Ectodermal cell (in vitro differentiated cells): ENCODE results near the gene BAK1.

ENCODE experiments used
- H3K27ac ChIP-seq: 2 replicates; pipeline ENCODE4 v1.7.0; 2013; ENCODE audit warnings: mild to moderate bottlenecking, low read depth, low read length; ENCODE audit not compliant: insufficient read depth, poor library complexity, severe bottlenecking
- H3K27me3 ChIP-seq: 2 replicates; pipeline ENCODE4 v1.7.0; 2013; ENCODE audit warnings: mild to moderate bottlenecking, low read length; ENCODE audit not compliant: insufficient read depth, control insufficient read depth, poor library complexity, severe bottlenecking
- H3K36me3 ChIP-seq: one replicate; pipeline ENCODE4 v1.7.0; 2013; ENCODE audit warnings: low read length; ENCODE audit not compliant: control insufficient read depth, insufficient read depth
- H3K4me1 ChIP-seq: one replicate; pipeline ENCODE4 v1.7.0; 2013; ENCODE audit warnings: low read length; ENCODE audit not compliant: control insufficient read depth, insufficient read depth
- H3K4me3 ChIP-seq: 2 replicates; pipeline ENCODE4 v1.7.0; 2013; ENCODE audit warnings: low read depth, low read length, control low read depth; ENCODE audit not compliant: insufficient read depth
- H3K9me3 ChIP-seq: 2 replicates; pipeline ENCODE4 v1.7.0; 2013; ENCODE audit warnings: mild to moderate bottlenecking, low read length, moderate library complexity; ENCODE audit not compliant: control insufficient read depth
- WGBS, 2 experiments: methylation state at CpG; one replicate each; pipeline ENCODE4 v1.1.7; 2013; ENCODE audit warnings: missing lambda C conversion rate in 2 of 2; 5-methylcytosine and 5-hydroxymethylcytosine counted together

Gene BAK1

DNA sequence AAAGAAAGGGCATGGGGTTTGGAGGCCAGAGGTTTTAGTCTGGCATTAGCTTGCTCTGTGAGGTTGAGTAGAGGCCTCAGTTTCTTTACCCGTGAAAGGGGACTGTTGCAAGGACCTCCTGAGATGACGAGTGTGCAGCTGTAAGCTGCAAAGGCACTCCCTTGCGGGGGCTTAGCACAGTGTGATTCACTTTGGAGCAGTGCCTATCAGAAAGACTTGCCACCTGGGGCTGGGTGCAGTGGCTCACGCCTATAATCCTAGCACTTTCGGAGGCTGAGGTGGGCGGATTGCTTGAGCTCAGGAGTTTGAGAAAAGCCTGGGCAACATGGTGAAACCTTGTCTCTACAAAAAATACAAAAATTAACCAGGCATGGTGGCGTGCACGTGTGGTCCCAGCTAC is 7.5 kb upstream of the BAK1 start:
- H3K4me1 ChIP-seq, result peaks cover under 1% of the 10 kb centered on the region
- peaks cover under 1% of the 10 kb centered on the region for H3K27me3 ChIP-seq
- no peak overlapping the region for H3K4me3 ChIP-seq
- H3K9me3 ChIP-seq, result no peaks in the 10 kb centered on the region
- 88 to 90% methylated on average over 8 of the region's 8 CpGs for WGBS, 2 experiments
- H3K36me3 ChIP-seq, result no peaks in the 10 kb centered on the region
- no peak overlapping the region for H3K27ac ChIP-seq

- H3K4me1 ChIP-seq, result no peaks in the 10 kb centered on the region
- no peaks in the 10 kb centered on the region for H3K9me3 ChIP-seq
- WGBS, 2 experiments, result 88 to 90% methylated on average over 9 of the region's 9 CpGs
- H3K27me3 ChIP-seq, result no peaks in the 10 kb centered on the region
- H3K27ac ChIP-seq, result no peak overlapping the region
- H3K4me3 ChIP-seq, result no peak overlapping the region
- H3K36me3 ChIP-seq, result no peaks in the 10 kb centered on the region
Measured at GRCh38 chr6:33586108-33586640, 6.1 kb upstream of the BAK1 start.

GRCh38 chr6:33585403-33586107 is 5.5 kb upstream of the BAK1 start:
- Histone ChIP-seq H3K27ac (no peak overlapping the region), H3K36me3 (no peaks in the 10 kb centered on the region), H3K4me3 (no peak overlapping the region), H3K4me1 (no peaks in the 10 kb centered on the region), H3K27me3 (no peaks in the 10 kb centered on the region), H3K9me3 (no peaks in the 10 kb centered on the region)
- 25 to 27% methylated on average over 14 of the region's 14 CpGs for WGBS, 2 experiments

- Histone ChIP-seq H3K27me3 (no peaks in the 10 kb centered on the region), H3K4me3 (no peak overlapping the region)
- 88 to 90% methylated on average over 11 of the region's 11 CpGs for WGBS, 2 experiments
Measured at GRCh38 chr6:33584700-33585402, 4.8 kb upstream of the BAK1 start.

GRCh38 chr6:33583591-33584155 is 3.6 kb upstream of the BAK1 start:
- H3K4me1 ChIP-seq, result peaks cover 4% of the 10 kb centered on the region
- H3K9me3 ChIP-seq, result no peaks in the 10 kb centered on the region
- 74 to 76% methylated on average over 8 of the region's 8 CpGs for whole genome bisulfite sequencing, 2 experiments
- no peak overlapping the region for H3K4me3 ChIP-seq
- H3K27me3 ChIP-seq, result no peaks in the 10 kb centered on the region
- no peaks in the 10 kb centered on the region for H3K36me3 ChIP-seq
- H3K27ac ChIP-seq, result no peak overlapping the region

More at GRCh38 chr6:33584700-33585402, 4.8 kb upstream of the BAK1 start:
- H3K36me3 ChIP-seq, result no peaks in the 10 kb centered on the region
- no peaks in the 10 kb centered on the region for H3K4me1 ChIP-seq
- H3K27ac ChIP-seq, result no peak overlapping the region
- H3K9me3 ChIP-seq, result no peaks in the 10 kb centered on the region

- WGBS, 2 experiments, result 90 to 97% methylated on average over 5 of the region's 5 CpGs
- no peaks in the 10 kb centered on the region for H3K27me3 ChIP-seq
- H3K36me3 ChIP-seq, result no peaks in the 10 kb centered on the region
Measured at GRCh38 chr6:33581186-33581585, 1.1 kb upstream of the BAK1 start.

GRCh38 chr6:33578588-33579011 is 1.5 kb downstream of the BAK1 start:
- no peak overlapping the region for H3K4me3 ChIP-seq
- 89 to 93% methylated on average over 9 of the region's 9 CpGs for WGBS, 2 experiments

More at GRCh38 chr6:33581186-33581585, 1.1 kb upstream of the BAK1 start:
- no peak overlapping the region for H3K27ac ChIP-seq
- no peaks in the 10 kb centered on the region for H3K9me3 ChIP-seq
- H3K4me3 ChIP-seq, result no peak overlapping the region
- peaks cover 4% of the 10 kb centered on the region for H3K4me1 ChIP-seq

DNA sequence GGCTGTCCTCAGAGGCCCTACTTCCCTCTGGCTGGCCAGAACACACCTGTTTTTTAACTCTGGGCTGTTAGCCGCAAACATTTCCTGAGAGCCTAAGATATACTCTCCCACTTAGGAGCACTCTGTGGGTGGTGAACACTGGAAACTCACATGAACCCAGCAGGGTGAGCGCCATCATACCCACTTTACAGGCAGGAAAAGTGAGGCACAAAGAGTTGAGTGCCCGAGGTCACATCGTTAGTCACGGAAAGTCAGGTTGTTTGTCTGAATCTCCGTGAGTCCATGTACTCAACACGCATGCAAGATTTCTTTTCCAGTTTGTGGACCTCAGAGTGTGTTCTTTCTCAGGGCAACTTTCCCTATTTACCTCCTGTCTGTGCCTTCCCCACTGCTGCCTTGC is 1.9 kb downstream of the BAK1 start:
- H3K4me1 ChIP-seq, result peaks cover 4% of the 10 kb centered on the region
- H3K9me3 ChIP-seq, result no peaks in the 10 kb centered on the region
- no peak overlapping the region for H3K27ac ChIP-seq
- WGBS, 2 experiments, result 94 to 96% methylated on average over 7 of the region's 7 CpGs
- H3K27me3 ChIP-seq, result no peaks in the 10 kb centered on the region
- no peak overlapping the region for H3K4me3 ChIP-seq
- H3K36me3 ChIP-seq, result peaks cover 7% of the 10 kb centered on the region

More at GRCh38 chr6:33578588-33579011, 1.5 kb downstream of the BAK1 start:
- Histone ChIP-seq H3K9me3 (no peaks in the 10 kb centered on the region), H3K36me3 (peaks cover 7% of the 10 kb centered on the region), H3K27ac (no peak overlapping the region), H3K4me1 (peaks cover 4% of the 10 kb centered on the region), H3K27me3 (no peaks in the 10 kb centered on the region)

GRCh38 chr6:33577718-33578117 is 2.4 kb downstream of the BAK1 start:
- peaks cover 4% of the 10 kb centered on the region for H3K4me1 ChIP-seq
- H3K27me3 ChIP-seq, result no peaks in the 10 kb centered on the region
- H3K9me3 ChIP-seq, result no peaks in the 10 kb centered on the region
- peaks cover 7% of the 10 kb centered on the region for H3K36me3 ChIP-seq
- 94 to 95% methylated on average over 6 of the region's 6 CpGs for WGBS, 2 experiments
- H3K4me3 ChIP-seq, result no peak overlapping the region
- no peak overlapping the region for H3K27ac ChIP-seq

GRCh38 chr6:33577106-33577535 is 3.0 kb downstream of the BAK1 start:
- Histone ChIP-seq H3K27me3 (no peaks in the 10 kb centered on the region), H3K4me3 (no peak overlapping the region), H3K4me1 (peaks cover 4% of the 10 kb centered on the region), H3K27ac (no peak overlapping the region), H3K36me3 (peaks cover 7% of the 10 kb centered on the region), H3K9me3 (no peaks in the 10 kb centered on the region)
- 90 to 95% methylated on average over 9 of the region's 9 CpGs for WGBS, 2 experiments
